ENCODE measurements around the gene PDIA6.

Gene PDIA6

GRCh38 chr2:10788855-10789254 lies 23.7 kb downstream of the PDIA6 start:
- no peak for TF ChIP-seq CTCF (conservative IDR thresholded peaks at IDR 0.05; ENCODE audit: low read depth, low read length)
- no peak overlapping the region for H3K4me3 ChIP-seq (ENCODE audit: low read depth, low read length)
- no peak for DNase-seq (ENCODE audit: low read depth)

- peak; percentile 49 for TF ChIP-seq CTCF (conservative IDR thresholded peaks at IDR 0.05; ENCODE audit: low read depth, low read length)
These were observed 25.2 kb downstream of the PDIA6 start for GRCh38 chr2:10787176-10787968.

GRCh38 chr2:10786240-10786982 lies 26.2 kb downstream of the PDIA6 start:
- no peak overlapping the region for H3K4me3 ChIP-seq (ENCODE audit: low read depth, low read length)
- DNase-seq (ENCODE audit: low read depth), result no peak

More at GRCh38 chr2:10787176-10787968, 25.2 kb downstream of the PDIA6 start:
- no peak overlapping the region for H3K4me3 ChIP-seq (ENCODE audit: low read depth, low read length)
- peak; percentile 27 for DNase-seq (ENCODE audit: low read depth)

GRCh38 chr2:10785260-10785659 lies 27.3 kb downstream of the PDIA6 start:
- DNase-seq (ENCODE audit: low read depth), result no peak
- no peak overlapping the region for H3K4me3 ChIP-seq (ENCODE audit: low read depth, low read length)
- no peak for TF ChIP-seq CTCF (conservative IDR thresholded peaks at IDR 0.05; ENCODE audit: low read depth, low read length)

More at GRCh38 chr2:10786240-10786982, 26.2 kb downstream of the PDIA6 start:
- TF ChIP-seq CTCF (conservative IDR thresholded peaks at IDR 0.05; ENCODE audit: low read depth, low read length), result no peak

- H3K4me3 ChIP-seq (ENCODE audit: low read depth, low read length), result no peak overlapping the region
- no peak for DNase-seq (ENCODE audit: low read depth)
- no peak for TF ChIP-seq CTCF (conservative IDR thresholded peaks at IDR 0.05; ENCODE audit: low read depth, low read length)
These were observed 27.9 kb downstream of the PDIA6 start for GRCh38 chr2:10784719-10785118.

GRCh38 chr2:10783421-10783820 lies 29.2 kb downstream of the PDIA6 start:
- DNase-seq (ENCODE audit: low read depth), result peak; percentile 29
- no peak overlapping the region for H3K4me3 ChIP-seq (ENCODE audit: low read depth, low read length)
- TF ChIP-seq CTCF (conservative IDR thresholded peaks at IDR 0.05; ENCODE audit: low read depth, low read length), result no peak
